ENCODE data around the gene KCNAB1.

KCNAB1 gene

DNA sequence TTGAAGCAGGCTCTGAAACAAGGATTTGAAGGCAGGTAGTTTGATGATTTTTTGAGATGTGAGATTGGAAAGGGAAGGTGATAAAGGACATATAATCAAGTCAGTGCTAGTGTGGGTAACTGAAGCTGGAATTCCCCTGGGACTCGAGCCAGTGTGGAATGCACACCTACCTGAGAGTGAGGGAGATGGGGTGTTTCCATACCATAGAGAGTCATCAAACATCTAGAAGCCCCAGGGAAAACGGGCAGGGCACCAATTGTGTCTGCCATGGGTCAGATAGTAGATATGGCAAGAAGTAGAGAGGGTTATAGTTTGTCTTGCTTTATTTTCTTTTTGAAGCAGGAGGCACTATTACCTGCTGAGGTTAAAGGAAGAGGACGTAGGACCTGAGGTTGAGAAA lies 314.5 kb downstream of the KCNAB1 start:
- no peak for TF ChIP-seq FOXP2 (optimal IDR thresholded peaks at IDR 0.05; ENCODE audit: borderline replicate concordance, extremely low read depth, extremely low read length, insufficient read depth)
- TF ChIP-seq SIN3A (IDR thresholded peaks at IDR 0.05; ENCODE audit: borderline replicate concordance, insufficient read depth, low read length) = no peak
- TF ChIP-seq TAF1 (IDR thresholded peaks at IDR 0.05; ENCODE audit: borderline replicate concordance, insufficient read depth, low read length) = no peak
- TF ChIP-seq, protein P1, sequence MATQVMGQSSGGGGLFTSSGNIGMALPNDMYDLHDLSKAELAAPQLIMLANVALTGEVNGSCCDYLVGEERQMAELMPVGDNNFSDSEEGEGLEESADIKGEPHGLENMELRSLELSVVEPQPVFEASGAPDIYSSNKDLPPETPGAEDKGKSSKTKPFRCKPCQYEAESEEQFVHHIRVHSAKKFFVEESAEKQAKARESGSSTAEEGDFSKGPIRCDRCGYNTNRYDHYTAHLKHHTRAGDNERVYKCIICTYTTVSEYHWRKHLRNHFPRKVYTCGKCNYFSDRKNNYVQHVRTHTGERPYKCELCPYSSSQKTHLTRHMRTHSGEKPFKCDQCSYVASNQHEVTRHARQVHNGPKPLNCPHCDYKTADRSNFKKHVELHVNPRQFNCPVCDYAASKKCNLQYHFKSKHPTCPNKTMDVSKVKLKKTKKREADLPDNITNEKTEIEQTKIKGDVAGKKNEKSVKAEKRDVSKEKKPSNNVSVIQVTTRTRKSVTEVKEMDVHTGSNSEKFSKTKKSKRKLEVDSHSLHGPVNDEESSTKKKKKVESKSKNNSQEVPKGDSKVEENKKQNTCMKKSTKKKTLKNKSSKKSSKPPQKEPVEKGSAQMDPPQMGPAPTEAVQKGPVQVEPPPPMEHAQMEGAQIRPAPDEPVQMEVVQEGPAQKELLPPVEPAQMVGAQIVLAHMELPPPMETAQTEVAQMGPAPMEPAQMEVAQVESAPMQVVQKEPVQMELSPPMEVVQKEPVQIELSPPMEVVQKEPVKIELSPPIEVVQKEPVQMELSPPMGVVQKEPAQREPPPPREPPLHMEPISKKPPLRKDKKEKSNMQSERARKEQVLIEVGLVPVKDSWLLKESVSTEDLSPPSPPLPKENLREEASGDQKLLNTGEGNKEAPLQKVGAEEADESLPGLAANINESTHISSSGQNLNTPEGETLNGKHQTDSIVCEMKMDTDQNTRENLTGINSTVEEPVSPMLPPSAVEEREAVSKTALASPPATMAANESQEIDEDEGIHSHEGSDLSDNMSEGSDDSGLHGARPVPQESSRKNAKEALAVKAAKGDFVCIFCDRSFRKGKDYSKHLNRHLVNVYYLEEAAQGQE (IDR thresholded peaks at IDR 0.05; ENCODE audit: insufficient read depth in 1 of 2, low read depth in 2 of 2, low read length in 2 of 2) = no peak
- TF ChIP-seq POLR2AphosphoS5 (IDR thresholded peaks at IDR 0.05; ENCODE audit: low read depth, low read length) = no peak

DNA sequence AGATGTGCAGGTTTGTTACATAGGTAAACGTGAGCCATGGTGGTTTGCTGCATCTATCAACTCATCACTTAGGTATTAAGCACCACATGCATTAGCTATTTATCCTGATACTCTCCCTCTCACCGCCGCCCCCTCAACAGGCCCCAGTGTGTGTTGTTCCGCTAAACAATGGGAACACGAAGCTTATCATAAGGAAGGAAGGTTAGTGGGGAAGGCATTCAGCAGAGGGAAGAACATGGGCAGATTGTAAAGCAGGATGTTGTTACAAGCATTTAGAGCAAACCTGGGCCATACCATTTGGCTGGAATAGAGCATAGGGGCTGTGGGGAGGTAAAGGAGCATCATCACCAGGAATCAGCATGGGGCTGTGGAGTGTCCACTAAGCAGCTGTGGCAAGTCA lies 322.7 kb downstream of the KCNAB1 start:
- TF ChIP-seq FOXP2 (optimal IDR thresholded peaks at IDR 0.05; ENCODE audit: borderline replicate concordance, extremely low read depth, extremely low read length, insufficient read depth) (no peak), TAF1 (IDR thresholded peaks at IDR 0.05; ENCODE audit: borderline replicate concordance, insufficient read depth, low read length) (no peak)

DNA sequence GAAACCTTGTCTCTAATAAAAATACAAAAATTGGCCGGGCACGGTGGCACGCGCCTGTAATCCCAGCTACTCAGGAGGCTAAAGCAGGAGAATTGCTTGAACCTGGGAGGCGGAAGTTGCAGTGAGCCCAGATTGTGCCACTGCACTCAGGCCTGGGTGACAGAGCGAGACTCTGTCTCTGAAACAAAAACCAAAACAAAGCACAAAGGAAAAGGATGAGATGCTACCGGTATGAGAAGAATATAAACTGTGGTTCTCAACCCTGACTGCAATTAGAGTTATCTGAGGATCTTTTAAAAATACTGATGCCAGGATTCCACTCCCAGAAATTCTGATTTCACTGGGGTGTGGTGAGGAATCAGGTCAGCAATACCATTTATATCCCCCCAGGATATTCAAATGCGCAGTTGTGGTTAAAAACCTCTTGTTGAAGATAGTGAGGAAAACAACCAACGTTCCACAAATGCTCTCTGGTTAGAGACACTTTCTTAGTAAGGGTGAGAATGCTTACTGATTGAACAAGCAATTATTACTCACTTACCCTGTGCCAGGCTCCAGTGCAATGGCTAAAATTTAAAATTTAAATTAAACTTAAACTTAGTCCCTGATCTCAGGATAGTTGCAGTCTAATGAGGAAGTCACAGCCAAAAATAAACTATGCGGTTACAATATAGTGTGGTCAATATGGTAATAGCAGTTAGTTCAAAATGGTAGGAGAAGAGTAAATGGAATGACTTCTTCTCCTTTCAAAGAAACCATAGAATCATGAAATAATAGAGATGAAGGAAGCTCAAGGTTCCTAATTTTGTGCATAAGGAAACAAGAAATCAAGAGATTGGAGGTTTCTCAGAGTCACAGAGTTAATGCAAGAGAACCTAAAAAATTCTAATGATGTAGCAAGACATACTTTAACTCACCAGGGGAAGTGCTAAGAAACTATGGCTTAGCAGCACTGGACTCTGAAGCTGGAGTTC lies 325.0 kb downstream of the KCNAB1 start:
- TF ChIP-seq POLR2AphosphoS5 (IDR thresholded peaks at IDR 0.05; ENCODE audit: low read depth, low read length) (no peak), SIN3A (IDR thresholded peaks at IDR 0.05; ENCODE audit: borderline replicate concordance, insufficient read depth, low read length) (no peak), FOXP2 (optimal IDR thresholded peaks at IDR 0.05; ENCODE audit: borderline replicate concordance, extremely low read depth, extremely low read length, insufficient read depth) (no peak), TAF1 (IDR thresholded peaks at IDR 0.05; ENCODE audit: borderline replicate concordance, insufficient read depth, low read length) (no peak)
- TF ChIP-seq, protein P1 (IDR thresholded peaks at IDR 0.05; ENCODE audit: insufficient read depth in 1 of 2, low read depth in 2 of 2, low read length in 2 of 2) = no peak

DNA sequence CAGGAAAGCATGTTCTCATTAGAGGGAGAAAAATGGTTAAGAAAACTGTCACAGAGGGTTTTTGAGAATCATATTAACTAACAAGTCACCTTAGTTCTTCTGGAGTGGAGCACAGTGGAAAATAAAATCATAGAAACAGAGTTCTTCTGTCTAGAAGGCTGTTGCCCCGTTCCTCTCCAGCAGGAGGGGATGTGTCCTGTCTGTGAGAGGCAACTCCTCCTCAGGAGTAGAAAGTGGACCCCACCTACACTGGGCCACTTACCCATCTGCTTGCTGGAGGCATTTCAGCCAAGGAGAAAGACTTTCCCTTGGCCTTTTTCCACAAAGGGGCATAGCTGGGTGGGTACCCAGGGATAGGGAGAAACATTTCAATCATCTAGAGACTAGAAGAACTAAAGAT lies 327.9 kb downstream of the KCNAB1 start:
- TF ChIP-seq POLR2AphosphoS5 (IDR thresholded peaks at IDR 0.05; ENCODE audit: low read depth, low read length) (no peak), SIN3A (IDR thresholded peaks at IDR 0.05; ENCODE audit: borderline replicate concordance, insufficient read depth, low read length) (no peak), TAF1 (IDR thresholded peaks at IDR 0.05; ENCODE audit: borderline replicate concordance, insufficient read depth, low read length) (no peak), FOXP2 (optimal IDR thresholded peaks at IDR 0.05; ENCODE audit: borderline replicate concordance, extremely low read depth, extremely low read length, insufficient read depth) (no peak)
- TF ChIP-seq, protein P1 (IDR thresholded peaks at IDR 0.05; ENCODE audit: insufficient read depth in 1 of 2, low read depth in 2 of 2, low read length in 2 of 2) = no peak

DNA sequence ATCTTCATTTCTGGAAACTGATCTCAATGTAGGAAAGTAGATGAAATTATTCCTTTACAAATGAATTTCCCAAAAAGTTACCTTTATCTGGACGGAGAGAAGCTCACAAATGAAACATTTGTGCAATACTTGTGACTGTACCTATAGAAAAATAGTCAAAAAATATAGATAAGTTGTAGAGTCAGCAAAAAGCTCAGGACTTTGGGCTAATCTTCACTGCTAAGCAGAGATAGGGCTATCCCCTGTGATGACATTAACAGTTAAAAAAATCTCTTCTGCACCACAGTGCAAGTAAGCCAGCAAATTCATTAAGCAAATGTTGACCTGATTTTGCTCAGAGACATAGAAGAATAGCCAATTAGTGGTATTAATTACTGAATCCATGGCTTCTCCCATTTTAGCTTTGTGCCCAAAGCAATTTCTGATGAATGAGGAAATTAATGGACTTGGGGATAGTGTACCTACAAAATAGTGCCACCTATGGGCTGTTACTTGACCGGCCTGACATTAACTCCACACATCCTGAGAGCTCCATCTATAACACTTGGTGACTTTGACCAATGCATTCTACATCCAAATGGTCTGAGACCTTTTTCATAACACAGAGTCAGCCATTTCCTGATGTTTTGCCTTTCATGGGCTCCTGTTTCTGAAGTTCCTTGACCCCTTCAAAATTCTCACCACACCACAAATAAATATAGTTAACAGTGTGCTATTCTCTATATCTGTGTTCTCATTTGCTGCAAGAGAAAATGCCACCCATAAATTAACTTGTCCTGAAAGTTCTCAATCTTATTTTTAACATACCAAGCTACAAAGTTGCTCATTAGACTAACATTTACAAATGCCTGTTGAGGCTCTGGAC lies 329.6 kb downstream of the KCNAB1 start:
- TF ChIP-seq, protein P1 (IDR thresholded peaks at IDR 0.05; ENCODE audit: insufficient read depth in 1 of 2, low read depth in 2 of 2, low read length in 2 of 2) = no peak
- TF ChIP-seq FOXP2 (optimal IDR thresholded peaks at IDR 0.05; ENCODE audit: borderline replicate concordance, extremely low read depth, extremely low read length, insufficient read depth) (no peak), SIN3A (IDR thresholded peaks at IDR 0.05; ENCODE audit: borderline replicate concordance, insufficient read depth, low read length) (no peak), POLR2AphosphoS5 (IDR thresholded peaks at IDR 0.05; ENCODE audit: low read depth, low read length) (no peak), TAF1 (IDR thresholded peaks at IDR 0.05; ENCODE audit: borderline replicate concordance, insufficient read depth, low read length) (no peak)

Measured in PFSK-1 (cell line).